ENCODE results near the gene HPSE. TPM values are rescaled to one million over a fixed set of nuclear protein-coding genes. Genes with fewer than 3 reads are reported as not detected.

Gene HPSE
- polyA plus RNA-seq, 1 of the 3 experiments (the other 2 are of a cell fraction): 1.7 TPM

DNA sequence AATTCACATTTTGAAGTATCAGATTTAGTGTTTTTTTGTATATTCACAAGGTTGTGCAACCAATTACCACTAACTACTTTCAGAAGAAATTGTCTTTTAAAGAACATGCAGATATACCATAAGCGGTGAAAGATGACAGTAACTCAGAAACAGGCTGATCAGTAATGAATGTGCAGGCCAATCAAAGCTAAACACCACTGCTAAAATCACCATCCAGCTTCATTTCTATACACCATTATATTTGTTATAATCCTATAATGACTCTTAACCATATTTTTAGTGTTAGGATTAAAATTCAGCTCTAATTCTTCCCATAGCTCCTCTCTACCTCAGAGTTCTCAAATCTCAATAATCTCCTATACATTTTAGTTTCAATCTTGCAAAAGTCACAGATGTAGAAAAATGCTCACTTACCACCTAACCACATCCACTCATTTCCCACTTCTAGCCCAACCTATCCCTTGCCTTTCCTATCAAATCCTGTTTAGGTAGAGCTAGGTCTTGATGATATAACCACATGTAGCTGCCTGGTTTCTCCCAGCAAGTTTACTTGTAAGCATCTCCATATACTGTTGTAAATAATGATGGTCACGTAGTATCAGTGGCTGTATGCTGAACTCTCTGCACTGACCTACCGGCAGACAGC lies 66.7 kb downstream of the HPSE start:
- no peak overlapping the region for H2AFZ ChIP-seq (ENCODE audit: low read depth)
- H3K9me3 ChIP-seq: no peaks in the 10 kb centered on the region
- H3K4me1 ChIP-seq (ENCODE audit: control insufficient read depth in 1 of 2, insufficient read depth in 2 of 2, low read depth in 1 of 2, low read length in 1 of 2): no peaks in the 10 kb centered on the region
- CTCF ChIA-PET: interaction anchor here (0.7 to 1.0 kb wide), 2 partner anchors 8 to 13 kb away, joined by 3 read pairs; no protein-coding TSS in a partner anchor
- H3F3A ChIP-seq (replicated peaks; ENCODE audit: insufficient read depth): peaks cover 4% of the 10 kb centered on the region
- H3K27me3 ChIP-seq (ENCODE audit: insufficient read depth): no peaks in the 10 kb centered on the region
- no peaks in the 10 kb centered on the region for H3K9me2 ChIP-seq
- POLR2A ChIA-PET: no interaction called here
- no peaks in the 10 kb centered on the region for H3K79me2 ChIP-seq (ENCODE audit: insufficient read depth)
- H3K36me3 ChIP-seq (replicated peaks in 1 of 2; ENCODE audit: control insufficient read depth in 1 of 2, insufficient read depth in 2 of 2, low read length in 1 of 2): peaks cover 14 to 19% of the 10 kb centered on the region in 2 experiments
- no peak overlapping the region for H3K27ac ChIP-seq (ENCODE audit: low read depth in 2 of 2, low read length in 1 of 2)
- TF ChIP-seq FOSL2 (IDR thresholded peaks at IDR 0.05; ENCODE audit: borderline replicate concordance, low read depth): no peak
- no peak for TF ChIP-seq REST (IDR thresholded peaks at IDR 0.05; ENCODE audit: low read depth, low read length)
- no peak for TF ChIP-seq CTCF (IDR thresholded peaks at IDR 0.05)
- TF ChIP-seq TAF1 (IDR thresholded peaks at IDR 0.05; ENCODE audit: borderline replicate concordance, low read depth, low read length): no peak
- TF ChIP-seq, protein P1, sequence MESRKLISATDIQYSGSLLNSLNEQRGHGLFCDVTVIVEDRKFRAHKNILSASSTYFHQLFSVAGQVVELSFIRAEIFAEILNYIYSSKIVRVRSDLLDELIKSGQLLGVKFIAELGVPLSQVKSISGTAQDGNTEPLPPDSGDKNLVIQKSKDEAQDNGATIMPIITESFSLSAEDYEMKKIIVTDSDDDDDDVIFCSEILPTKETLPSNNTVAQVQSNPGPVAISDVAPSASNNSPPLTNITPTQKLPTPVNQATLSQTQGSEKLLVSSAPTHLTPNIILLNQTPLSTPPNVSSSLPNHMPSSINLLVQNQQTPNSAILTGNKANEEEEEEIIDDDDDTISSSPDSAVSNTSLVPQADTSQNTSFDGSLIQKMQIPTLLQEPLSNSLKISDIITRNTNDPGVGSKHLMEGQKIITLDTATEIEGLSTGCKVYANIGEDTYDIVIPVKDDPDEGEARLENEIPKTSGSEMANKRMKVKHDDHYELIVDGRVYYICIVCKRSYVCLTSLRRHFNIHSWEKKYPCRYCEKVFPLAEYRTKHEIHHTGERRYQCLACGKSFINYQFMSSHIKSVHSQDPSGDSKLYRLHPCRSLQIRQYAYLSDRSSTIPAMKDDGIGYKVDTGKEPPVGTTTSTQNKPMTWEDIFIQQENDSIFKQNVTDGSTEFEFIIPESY (IDR thresholded peaks at IDR 0.05; ENCODE audit: borderline replicate concordance, low read depth): no peak
- no peak for TF ChIP-seq PBX3 (IDR thresholded peaks at IDR 0.05)
- no peak for TF ChIP-seq RAD21 (IDR thresholded peaks at IDR 0.05; ENCODE audit: low read length)
- TF ChIP-seq TCF12 (IDR thresholded peaks at IDR 0.05): no peak
- TF ChIP-seq MEF2A (IDR thresholded peaks at IDR 0.05; ENCODE audit: borderline replicate concordance, low read depth): no peak
- no peak for TF ChIP-seq GABPA (IDR thresholded peaks at IDR 0.05; ENCODE audit: low read depth)
- TF ChIP-seq MAX (IDR thresholded peaks at IDR 0.05; ENCODE audit: low read depth): no peak
- no peak for TF ChIP-seq FOXM1 (IDR thresholded peaks at IDR 0.05; ENCODE audit: low read depth)
- WGBS (ENCODE audit: low lambda C conversion rate): 98% methylated on average over 3 of the region's 3 CpGs
- H3K4me2 ChIP-seq: no peak overlapping the region
- no peak for DNase-seq
- no peak overlapping the region for H3K4me3 ChIP-seq (ENCODE audit: low read depth in 2 of 2, low read length in 1 of 2)
- H3K9ac ChIP-seq: no peak overlapping the region
- no peaks in the 10 kb centered on the region for H4K20me1 ChIP-seq (ENCODE audit: insufficient read depth)
